Activated gamma-delta T cell treated with Interleukin-2 at 50 U/mL for 16 hours (primary cell): ENCODE measurements around the gene PTGFRN.
"Not testable (repeated sequence)": the region's sequence is repeated elsewhere in the genome, so short reads cannot be mapped to it uniquely, and the experiment has no call there.

Experiments
- DNase-seq: peaks from one replicate; pipeline ENCODE4 v3.0.0-alpha.2; 2020

PTGFRN gene

DNA sequence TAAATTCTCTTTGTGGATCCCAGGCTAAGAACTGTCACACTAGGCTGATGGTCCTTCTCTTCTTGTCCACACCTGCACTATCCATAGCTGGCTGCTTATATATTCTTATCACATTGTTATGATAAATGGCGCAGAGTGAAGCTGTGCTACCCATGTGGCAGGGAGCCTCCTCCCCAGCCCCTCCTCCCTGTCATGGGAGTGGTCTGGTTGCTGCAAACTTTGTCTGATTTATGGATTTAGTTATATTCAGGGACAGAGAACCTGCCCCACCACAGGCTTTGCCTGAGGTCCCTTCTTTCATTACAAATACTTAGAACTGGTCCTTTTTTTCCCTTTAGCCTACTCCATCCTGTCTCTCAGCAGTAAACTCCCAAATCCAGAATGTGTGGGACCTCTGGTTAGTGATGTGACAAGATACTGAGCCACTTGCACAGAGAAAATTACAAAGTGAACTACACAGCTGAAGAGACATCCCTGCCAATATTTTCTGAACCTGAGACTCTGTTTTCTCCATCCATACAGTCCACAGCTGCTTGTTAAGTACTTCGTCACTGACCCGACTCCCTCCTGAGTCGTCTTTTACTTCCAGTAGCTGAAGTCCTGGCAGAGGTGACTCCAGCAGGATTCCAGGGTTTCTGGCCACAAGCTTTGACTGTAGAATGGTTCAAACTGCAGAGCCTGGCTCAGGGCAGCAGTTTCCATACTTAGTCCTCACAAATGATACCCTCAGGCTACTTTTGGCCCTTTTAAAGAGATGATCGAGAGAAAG, 37.6 kb downstream of the PTGFRN start:
- DNase-seq, result no peak

DNA sequence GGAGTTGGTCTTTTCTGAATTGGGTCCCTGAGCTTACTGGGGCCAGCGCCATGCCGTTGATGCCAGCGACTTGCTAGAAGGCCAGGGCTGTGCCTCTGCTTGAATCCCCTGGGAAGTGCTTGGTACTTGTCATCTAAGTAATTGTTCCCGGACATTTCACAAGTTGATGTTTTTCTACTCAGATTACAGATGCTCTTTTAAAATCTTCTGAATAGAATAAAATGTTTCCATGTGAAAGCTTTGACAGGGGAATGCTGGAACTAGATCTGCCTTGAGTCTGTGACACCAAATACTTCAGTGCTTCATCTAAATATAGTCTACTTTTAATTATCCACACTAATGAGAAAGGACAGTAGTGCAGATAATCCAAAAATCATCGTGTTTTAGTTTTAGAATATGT, 38.3 kb downstream of the PTGFRN start:
- no peak for DNase-seq

DNA sequence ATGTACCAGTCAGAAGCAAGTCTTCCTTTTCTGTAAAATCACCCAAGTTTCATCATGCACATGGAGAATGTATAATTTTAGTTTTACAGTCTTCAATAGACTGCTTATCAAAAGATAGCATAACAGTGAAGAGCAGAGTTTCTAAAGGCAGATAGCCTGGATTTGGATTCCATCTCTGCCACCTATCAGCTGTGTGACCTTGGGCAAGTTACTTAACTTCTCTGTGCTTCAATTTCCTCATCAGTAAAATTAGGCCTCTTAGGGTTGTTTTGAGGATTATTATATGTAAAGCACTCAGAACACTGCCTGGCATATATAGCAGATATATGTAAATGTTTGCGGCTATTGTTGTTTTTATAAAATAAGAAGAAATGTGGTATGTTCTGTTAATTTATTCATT, 38.9 kb downstream of the PTGFRN start:
- DNase-seq, result no peak

DNA sequence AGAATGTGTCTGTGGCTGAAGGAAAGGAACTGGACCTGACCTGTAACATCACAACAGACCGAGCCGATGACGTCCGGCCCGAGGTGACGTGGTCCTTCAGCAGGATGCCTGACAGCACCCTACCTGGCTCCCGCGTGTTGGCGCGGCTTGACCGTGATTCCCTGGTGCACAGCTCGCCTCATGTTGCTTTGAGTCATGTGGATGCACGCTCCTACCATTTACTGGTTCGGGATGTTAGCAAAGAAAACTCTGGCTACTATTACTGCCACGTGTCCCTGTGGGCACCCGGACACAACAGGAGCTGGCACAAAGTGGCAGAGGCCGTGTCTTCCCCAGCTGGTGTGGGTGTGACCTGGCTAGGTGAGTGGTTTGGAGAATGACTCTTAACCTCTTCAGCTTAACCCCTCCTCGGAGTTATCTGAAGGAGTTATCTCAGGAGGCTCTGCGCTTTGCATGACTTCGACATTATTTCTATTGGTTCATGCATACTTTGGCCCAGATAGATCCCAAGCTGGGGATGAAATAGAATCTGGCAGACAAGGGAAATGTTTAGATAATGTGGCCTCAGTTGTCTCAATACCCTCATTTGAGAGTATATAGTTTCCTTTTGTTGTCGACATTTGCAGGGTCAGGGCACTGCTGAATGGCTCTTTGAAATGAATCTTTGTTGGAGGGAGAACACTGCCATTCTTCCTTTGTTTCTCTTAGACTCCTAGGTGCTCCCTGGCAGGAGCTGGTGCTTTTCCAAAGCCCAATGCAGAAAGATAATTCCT, 39.7 kb downstream of the PTGFRN start:
- DNase-seq, result no peak

GRCh38 chr1:116950517-116951199, 40.9 kb downstream of the PTGFRN start:
- no peak for DNase-seq

GRCh38 chr1:116951200-116951935, 41.7 kb downstream of the PTGFRN start:
- DNase-seq, result no peak

GRCh38 chr1:116952738-116953275, 43.1 kb downstream of the PTGFRN start:
- no peak for DNase-seq

DNA sequence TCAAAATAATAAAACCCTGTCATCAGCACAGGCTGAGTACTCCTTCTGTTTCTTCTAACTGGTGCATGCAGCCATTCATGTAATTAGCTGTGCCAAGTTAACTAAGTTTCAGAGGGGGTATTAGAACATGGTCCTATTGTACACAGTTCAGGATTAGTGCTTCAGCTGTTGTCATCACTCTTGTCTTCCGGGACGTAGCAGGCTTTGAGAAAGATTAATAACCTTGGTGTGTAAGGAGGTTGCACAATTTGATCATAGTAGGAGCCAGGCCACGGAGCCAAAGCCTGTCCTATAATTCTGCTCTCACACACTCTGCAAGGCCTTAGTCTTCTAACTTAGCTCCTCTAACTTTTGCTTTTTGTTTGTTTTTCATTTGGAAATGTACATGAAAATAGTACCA, 44.7 kb downstream of the PTGFRN start:
- no peak for DNase-seq

- no peak for DNase-seq
Measured at GRCh38 chr1:116956378-116956777, 46.7 kb downstream of the PTGFRN start.

GRCh38 chr1:116957646-116958045, 47.9 kb downstream of the PTGFRN start:
- DNase-seq, result no peak

GRCh38 chr1:116958110-116958509, 48.4 kb downstream of the PTGFRN start:
- DNase-seq, result no peak

DNA sequence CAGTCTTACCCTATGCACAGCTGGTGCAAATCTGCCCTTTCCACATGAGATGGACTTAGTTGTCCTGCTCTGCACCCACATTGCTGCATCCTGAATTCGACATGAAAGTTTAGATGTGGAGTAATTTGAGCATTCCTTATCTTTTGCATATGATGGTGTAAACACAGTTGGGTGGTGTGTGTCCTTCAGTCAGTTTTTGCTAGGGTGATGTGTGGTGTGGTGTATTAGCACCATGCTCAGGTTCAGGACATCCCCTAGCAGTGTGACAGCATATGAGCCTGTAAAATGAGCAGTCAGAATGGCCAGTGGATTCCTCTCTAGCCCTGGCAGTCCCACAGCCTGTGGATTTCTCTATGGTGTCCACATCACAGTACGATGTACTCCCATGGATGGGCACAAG, 49.3 kb downstream of the PTGFRN start:
- DNase-seq, result no peak

DNA sequence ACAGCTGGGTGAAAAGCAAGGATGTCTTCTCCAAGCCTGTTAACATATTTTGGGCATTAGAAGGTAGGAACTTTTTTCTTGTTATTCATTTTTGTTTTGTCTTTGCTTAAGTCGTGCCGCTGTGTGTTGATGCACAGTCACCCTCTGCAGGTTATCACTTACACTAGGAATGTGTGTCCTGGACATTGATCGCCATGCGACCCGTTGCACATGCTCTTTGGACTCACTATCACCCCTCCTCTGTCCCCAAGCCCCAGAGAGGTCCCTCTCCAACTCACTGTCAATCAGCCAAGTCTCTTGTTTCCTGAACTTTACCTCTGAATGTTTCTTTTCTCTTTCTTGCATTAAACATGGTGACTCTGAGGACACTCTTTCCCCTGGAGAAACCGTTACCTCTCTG, 51.9 kb downstream of the PTGFRN start:
- DNase-seq, result no peak

DNA sequence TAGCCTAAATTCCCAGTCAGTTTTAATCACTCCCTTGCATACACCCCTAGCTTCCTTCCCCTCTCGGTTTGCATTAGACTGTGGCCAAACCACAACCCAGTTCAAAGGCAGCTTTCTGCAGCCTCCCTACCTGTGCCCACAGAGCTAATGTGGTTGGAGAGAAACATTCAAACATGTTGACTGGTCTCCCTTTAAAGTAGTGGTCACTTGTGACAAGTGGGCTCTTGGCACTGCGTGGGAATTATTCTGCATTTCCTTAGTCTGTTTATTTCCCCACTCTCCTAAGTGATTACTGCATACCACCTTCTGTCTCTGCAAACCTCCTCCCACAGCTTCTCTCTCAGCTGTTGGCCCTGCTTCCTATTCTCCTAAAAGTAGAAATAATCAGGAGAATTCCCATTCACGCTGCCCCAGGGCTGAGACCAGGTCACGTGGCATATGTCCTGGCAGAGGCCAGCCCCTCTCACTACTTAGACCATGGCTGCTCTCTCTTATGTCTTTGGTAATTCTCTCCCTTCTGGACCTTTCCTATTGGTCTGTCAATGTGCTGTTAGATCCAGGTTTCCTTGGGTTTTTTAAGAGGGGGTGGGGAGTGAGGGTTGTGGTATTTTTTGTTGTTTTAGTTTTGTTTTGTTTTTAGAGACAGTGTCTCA, 53.4 kb downstream of the PTGFRN start:
- no peak for DNase-seq

GRCh38 chr1:116966791-116967190, 57.1 kb downstream of the PTGFRN start:
- DNase-seq, result no peak

- no peak for DNase-seq
Measured at GRCh38 chr1:116968724-116969123, 59.0 kb downstream of the PTGFRN start.

GRCh38 chr1:116971258-116971860, 61.6 kb downstream of the PTGFRN start:
- DNase-seq, result no peak

GRCh38 chr1:116971965-116972673, 62.4 kb downstream of the PTGFRN start:
- no peak for DNase-seq

GRCh38 chr1:116972674-116973030, 62.9 kb downstream of the PTGFRN start:
- no peak for DNase-seq

DNA sequence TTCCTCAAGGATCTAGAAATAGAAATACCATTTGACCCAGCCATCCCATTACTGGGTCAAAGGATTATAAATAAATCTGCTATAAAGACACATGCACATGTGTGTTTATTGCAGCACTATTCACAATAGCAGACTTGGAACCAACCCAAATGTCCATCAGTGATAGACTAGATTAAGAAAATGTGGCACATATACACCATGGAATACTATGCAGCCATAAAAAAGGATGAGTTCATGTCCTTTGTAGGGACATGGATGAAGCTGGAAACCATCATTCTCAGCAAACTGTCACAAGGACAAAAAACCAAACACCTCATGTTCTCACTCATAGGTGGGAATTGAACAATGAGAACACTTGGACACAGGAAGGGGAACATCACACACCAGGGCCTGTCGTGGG, 70.6 kb downstream of the PTGFRN start:
- DNase-seq, result not testable (repeated sequence)

DNA sequence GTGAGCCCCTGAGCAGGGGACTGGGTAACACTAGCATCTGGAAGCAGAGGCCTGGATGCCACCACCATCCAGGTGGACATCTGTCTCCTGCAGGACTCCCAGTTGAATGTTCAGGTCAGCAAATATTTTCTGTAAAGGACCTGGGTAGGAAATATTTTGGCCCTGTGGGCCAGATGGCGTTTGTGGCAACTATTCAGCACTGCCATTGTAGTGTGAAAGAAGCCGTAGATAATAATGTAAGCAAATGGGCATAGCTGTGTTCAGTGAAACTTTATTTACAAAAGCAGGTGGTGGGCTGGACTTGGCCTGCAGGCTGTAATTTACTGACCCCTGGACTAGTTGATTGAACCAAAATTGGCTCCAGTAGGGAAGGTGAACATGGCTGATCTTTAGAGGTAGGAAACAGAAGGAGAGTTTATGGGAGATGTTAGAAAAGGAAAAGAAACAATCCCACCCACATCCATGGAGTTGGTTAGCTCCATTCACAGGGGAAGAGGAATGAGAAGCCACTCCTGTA, 71.9 kb downstream of the PTGFRN start:
- no peak for DNase-seq
